Omental fat pad (tissue), 4 donors: Measurements from ENCODE around the gene DMAC1. TPM values are rescaled to one million over a fixed set of nuclear protein-coding genes. Genes with fewer than 3 reads are reported as not detected.

Experiments
- ATAC-seq: fragments of 150-250 bp; one replicate; pipeline ENCODE4 v1.9.1; 2016; ENCODE audit warnings: mild to moderate bottlenecking, moderate library complexity; ENCODE audit not compliant: low FRiP score
- DNase-seq: peaks from one replicate; pipeline ENCODE4 v3.0.0-alpha.2; 2019; ENCODE audit warnings: low spot score
- total RNA-seq, 4 donors: library from RNA; depleted of rRNA; stranded (reverse); fragments of >200 nt; gene quantifications; one replicate each; pipeline ENCODE4 v1.1.0, GENCODE V29; 2016
- TF ChIP-seq, protein P1 (sequence below), 3 donors: fragments of 450-650 bp; IDR thresholded peaks; one replicate each; pipeline ENCODE4 v1.5.1; 2016 to 2017; ENCODE audit warnings: antibody characterized with exemption in 3 of 3, mild to moderate bottlenecking in 3 of 3, moderate library complexity in 2 of 3

The DMAC1 gene
- total RNA-seq, 4 donors from 2014 or later: 8.5 to 24.1 (median 15.0) TPM

DNA sequence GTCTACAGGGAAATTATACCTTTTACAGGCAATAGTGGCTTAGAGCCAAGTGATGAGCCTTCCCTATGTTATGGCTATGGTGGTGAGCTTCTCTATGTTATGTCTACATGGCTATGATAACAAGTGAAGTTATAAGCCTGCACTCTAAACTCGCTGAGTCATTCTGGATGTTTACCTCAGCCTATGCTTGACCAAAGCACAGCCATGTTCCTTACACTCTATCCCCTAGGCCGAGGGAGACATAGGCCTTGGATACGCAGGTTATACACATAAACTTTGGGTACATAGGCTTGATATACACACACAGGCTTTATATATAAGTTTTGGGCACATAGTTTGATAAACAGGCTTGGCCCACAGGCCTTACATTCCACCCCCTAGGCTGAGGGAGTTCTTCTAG is 13.8 kb downstream of the DMAC1 start:
- DNase-seq (no peak), ATAC-seq (no peak)

DNA sequence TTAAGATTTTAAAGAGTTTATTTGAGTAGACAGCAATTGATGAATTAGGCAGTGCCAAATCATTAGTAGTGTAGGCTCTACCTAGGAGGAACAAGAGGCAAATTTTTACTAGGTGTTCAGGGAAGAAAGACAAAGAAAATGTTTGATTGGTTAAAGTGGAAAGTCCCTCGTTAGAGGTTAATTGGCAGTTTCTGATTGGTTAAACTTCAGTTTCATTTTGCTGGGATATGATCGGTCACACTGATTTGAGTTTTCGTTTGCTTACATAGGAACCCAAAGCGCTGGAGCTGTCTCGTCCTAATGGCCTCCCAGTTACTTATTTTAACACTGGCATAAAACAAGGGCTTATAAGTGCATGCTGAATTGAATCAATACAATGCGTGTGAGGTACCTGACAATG is 15.1 kb downstream of the DMAC1 start:
- DNase-seq: no peak
- no peak for ATAC-seq
- TF ChIP-seq, protein P1, sequence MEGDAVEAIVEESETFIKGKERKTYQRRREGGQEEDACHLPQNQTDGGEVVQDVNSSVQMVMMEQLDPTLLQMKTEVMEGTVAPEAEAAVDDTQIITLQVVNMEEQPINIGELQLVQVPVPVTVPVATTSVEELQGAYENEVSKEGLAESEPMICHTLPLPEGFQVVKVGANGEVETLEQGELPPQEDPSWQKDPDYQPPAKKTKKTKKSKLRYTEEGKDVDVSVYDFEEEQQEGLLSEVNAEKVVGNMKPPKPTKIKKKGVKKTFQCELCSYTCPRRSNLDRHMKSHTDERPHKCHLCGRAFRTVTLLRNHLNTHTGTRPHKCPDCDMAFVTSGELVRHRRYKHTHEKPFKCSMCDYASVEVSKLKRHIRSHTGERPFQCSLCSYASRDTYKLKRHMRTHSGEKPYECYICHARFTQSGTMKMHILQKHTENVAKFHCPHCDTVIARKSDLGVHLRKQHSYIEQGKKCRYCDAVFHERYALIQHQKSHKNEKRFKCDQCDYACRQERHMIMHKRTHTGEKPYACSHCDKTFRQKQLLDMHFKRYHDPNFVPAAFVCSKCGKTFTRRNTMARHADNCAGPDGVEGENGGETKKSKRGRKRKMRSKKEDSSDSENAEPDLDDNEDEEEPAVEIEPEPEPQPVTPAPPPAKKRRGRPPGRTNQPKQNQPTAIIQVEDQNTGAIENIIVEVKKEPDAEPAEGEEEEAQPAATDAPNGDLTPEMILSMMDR (IDR thresholded peaks at IDR 0.05): no peak

More for the DNA sequence above, 13.8 kb downstream of the DMAC1 start:
- TF ChIP-seq, protein P1 (IDR thresholded peaks at IDR 0.05): no peak

DNA sequence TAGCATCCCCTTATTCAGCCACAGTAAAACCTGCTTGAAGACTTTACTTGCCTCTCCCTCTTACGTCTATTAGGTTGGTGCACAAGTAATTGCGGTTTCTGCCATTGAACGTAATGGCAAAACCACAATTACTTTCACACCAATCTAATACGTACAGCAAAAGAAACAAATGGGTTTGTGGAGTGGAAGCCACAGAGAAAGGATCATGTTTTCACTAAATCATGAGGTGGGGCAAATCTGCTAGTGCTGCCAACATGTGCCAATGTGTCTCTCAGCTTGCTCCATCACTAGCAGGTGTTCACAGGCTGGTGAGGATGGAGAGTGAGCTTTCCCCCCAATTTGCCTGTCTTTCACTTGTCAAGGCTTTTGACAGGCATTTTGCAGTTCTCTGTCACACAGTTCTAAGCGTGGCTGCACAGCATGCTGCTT is 15.9 kb downstream of the DMAC1 start:
- DNase-seq: no peak
- TF ChIP-seq, protein P1 (IDR thresholded peaks at IDR 0.05): no peak
- no peak for ATAC-seq

DNA sequence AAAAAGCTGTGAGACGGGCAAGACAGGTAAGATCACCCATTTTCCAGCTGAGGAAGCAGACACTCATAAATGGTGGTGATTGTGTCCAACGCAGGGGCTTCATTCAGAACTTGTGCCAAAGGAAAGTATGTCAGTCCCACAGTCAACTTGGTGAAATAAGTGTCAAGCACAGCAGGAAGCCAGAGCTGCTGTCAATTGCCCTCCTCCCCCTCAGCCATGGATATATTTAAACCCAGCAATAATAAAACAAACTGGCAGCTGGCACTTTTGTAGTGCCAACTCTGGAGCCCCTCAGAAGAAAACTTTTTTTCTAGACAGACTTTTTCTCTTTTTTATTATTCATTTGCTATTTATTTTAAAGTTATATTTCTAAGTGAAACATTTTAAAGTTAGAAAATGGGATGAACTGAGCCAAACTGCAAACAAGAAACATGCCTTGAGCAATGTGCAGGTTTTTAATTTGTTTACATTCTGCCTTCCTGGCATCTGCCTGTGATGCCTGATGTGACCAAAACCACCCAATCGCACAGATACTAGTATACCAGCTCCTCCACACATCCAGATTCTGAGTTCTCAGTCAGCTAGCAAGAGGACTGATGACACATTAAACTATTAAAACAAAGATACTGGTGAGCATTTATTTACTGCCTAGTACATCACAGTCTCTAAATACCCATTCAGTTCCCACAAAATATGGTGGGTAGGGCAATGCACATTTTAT is 17.0 kb downstream of the DMAC1 start:
- DNase-seq (no peak), ATAC-seq (no peak)
- TF ChIP-seq, protein P1 (IDR thresholded peaks at IDR 0.05): no peak

DNA sequence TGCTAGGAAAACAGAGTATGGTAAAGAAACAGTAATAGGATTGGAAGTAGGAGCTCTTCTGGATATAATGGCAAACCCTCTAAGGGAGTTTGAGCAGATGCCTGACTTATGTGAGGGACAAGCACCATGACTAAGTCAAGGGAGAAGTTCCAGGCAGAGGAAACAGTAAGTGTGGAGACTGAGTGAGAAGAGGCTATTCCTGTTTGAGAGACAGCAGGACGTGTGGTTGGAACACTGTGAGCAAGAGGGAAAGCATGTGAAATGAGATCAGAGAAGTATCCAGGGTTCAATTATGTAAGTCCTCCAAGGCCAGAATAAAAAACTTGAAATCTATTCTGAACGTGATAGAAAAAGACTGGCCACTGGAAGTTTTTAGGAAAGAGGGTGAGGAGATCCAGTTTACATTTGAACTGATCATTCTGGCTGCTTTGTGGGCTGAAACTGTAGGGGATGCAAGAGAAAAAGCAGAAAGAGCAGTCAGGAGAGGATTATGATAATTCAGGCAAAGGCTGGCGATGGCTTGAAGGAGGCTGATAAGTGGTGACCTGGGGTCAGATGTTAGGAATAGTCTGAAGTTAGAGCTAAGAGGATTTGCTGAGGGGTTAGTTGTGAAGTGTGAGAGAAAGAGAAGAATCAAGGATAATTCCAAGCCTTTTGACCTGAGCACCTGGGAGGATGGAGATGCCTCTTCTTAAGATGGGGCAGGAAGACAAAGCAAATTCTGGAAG is 19.2 kb downstream of the DMAC1 start:
- DNase-seq: no peak
- no peak for ATAC-seq
- TF ChIP-seq, protein P1 (IDR thresholded peaks at IDR 0.05): no peak

DNA sequence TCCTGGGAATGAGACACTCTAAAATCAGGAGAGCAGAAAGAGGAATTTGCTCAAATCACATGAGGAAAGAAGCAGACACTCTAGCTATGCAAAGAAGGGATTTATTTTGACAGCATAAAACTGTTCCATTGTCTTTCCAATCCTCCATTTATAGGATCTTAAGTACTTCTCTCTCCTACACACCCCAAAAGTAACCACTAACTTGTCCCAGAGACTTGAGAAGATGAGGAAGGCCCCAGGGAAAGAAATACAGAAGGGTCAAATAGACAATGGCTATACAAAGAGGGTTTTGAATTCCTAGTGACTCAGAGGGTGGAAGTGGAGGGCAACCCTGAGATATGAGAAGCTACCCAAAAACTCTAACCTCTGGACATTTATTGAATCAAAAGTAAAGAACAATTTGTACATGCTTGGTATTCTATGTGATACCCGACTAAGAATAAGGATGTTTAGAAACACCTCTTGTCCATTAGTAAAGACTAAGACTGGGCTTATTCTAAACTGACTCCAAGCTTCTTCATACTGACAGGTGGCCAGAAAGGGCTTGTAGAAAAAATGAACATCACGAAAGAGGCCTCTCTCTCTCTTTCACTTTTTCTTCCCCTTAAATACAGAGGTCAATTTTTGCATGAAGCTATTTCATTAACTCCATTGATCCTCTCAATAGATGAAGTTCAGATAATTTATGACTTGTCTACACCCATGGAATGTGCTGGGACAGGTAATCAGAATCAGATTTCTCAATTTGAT is 20.6 kb downstream of the DMAC1 start:
- ATAC-seq (no peak), DNase-seq (no peak)
- TF ChIP-seq, protein P1 (IDR thresholded peaks at IDR 0.05): no peak
